Stimulated activated CD8-positive, alpha-beta memory T cell treated with anti-CD3 and anti-CD28 coated beads, Interleukin-12 subunit alpha, Interleukin-12 subunit beta, amount 100 ng/mL, for 1 hour (primary cell): ENCODE data around the gene PRSS53.
"Not testable (repeated sequence)": the region's sequence is repeated elsewhere in the genome, so short reads cannot be mapped to it uniquely, and the experiment has no call there.

Source experiments
- DNase-seq: peaks from one replicate; pipeline ENCODE4 v3.0.0-alpha.2; 2020; ENCODE audit warnings: low read depth

PRSS53 gene

DNA sequence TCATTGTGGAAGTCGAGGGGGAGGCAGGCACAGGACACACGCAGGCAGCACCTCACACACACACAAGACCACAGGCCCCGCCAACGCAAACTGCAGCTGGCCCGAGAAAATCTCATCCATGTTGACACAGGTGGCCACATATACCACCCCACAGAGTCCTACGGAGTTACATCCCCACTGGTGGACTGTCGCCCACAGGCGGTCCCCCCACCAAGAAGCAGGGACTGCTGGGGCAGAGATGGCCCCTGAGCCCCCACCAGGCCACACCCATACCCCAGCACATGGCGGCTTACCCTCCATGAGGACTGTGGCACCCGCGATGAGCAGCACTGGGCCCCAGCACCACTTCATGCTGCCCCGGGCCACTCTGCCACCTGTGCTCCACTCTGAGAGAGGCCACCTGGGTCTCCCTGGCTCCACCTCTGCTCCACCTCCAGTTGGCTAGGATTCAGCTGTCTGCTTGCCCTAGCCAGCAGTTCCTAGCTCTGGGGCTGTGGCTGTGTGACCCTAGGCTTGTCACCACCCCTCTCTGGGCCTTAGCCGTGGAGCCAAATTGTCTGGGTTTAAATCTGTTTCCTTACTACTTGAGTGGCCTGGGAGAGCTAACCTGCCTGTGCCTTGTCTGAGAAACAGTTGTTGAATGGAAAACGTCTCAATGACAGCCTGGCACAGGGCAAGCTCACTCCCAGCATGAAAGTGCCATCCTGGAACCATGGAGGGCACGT lies at the start of gene PRSS53:
Gene PRSS53, minus strand, starts transcription at position 485 of the 725 bp plus-strand sequence. Its CDS starts 134 bp downstream, at position 351.
- DNase-seq = no peak

GRCh38 chr16:31136822-31137499 lies 48.2 kb upstream of the PRSS53 start:
- DNase-seq = not testable (repeated sequence)

DNA sequence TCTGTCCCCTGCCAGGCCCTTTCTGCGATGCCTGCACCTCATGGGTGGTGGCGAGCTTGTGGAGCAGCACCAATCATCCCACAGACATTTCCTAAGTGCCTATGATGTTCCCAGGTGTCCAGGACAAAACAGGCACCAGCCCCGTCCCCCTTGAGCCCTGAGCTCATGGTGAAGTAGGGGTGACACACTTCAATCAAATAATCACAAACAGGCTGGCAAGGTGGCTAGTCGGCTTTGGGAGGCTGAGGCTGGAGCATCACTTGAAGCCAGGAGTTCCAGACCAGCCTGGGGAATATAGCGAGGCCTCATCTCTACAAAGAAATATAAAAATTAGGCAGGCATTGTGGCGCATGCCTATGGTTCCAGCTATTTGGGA lies 47.5 kb upstream of the PRSS53 start:
- DNase-seq = no peak

GRCh38 chr16:31135535-31136286 lies 47.0 kb upstream of the PRSS53 start, which contains the start of gene PRSS8:
Gene PRSS8, minus strand, starts transcription at chr16:31135727. Its CDS starts 229 bp downstream, at chr16:31135498.
- DNase-seq = no peak

DNA sequence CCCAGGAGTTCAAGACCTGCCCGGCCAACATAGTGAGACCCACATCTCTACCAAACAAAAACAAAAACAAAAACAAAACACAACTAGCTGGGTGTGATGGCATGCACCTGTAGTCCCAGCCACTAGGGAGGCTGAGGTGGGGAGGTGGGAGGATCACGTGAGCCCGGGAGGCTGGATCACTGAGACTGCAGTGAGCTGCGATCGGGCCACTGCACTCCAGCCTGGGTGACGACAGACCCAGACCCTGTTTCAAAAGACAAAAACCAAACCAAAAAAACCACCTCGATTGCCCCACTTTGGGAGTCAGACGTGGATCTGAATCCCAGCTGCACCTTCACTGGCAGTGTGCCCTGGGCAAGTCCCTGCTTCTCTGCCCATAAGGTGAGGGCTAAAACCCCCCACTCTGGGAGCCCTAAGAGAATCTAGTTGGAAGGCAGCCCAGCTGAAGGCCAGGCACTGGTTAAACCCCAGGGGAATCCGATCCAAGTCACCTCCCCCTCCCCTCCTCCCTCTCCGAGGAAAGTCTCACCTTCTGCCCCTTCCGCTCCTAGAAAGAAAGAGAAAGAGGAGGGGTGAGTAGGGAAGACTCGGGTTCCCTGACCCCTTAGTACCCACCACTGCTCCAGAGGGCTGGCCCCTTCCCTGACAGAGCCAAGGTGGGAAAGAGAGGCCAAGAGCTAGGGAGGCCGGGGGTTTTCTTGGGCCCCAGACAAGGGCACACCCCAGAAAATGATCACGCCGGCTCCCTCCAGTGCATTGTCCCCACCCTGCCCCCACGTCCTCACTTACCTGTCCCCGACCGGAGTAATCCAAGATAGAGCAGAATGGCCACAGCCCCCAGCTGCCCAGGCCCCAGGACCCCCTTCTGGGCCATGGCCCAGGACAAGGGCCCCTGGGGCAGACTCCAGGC lies 46.1 kb upstream of the PRSS53 start:
- no peak for DNase-seq

DNA sequence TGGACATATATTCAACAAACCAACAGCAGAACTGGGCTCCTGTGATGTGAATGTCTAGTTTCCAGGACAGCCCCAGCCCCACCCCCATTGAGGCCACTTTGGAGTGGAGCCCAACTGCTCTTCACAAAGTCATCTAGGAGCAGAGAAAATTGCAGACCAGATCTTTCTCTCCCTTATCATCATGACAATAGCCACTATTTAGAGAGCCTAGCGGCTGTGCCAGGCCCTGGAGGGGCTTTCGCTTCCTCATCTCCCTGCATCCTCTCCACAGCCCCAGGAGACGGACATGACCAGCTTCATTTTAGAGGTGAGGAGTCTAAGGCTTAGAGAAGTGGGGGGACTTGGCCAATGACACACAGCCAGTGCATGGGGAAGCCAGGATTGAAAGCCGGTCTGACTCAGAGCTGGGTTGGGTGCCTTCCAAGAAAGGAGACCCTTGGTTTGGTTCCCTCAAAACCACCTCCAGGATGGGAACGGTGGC lies 45.4 kb upstream of the PRSS53 start:
- DNase-seq = no peak

- DNase-seq = no peak
Measured at GRCh38 chr16:31133046-31133501, 44.3 kb upstream of the PRSS53 start.

DNA sequence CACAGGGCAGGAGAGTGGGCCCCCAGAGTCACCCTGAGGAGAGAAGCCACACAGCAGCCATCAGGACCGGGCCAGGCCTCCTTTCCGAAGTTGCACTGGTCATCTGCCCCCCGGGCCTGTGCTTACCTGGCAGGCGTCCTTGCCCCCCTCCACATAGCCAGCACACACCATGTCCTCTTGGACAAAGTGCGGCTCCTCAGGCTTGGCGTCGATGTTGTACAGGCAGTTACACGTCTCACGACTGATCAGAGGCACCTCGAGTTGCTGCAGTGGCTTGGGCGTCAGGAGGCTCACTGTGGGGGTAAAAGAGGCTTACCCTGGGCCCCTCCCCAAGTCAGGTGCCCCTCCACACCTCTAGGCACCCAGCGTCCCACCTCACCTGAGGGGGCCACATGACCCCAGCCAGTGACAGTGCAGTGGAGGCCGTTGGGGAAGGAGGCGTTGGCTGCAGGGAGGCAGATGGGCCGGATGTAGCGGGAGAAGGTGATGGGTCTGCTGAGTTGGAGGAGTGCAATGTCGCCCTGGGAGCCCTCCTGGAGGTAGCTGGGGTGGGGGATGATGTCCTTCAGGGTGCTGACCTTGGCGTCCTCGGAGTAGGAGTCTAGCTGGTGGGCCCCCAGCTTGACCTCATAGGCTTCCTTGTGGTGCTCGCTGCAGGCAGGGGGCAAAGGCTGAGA lies 43.7 kb upstream of the PRSS53 start:
- DNase-seq = no peak

DNA sequence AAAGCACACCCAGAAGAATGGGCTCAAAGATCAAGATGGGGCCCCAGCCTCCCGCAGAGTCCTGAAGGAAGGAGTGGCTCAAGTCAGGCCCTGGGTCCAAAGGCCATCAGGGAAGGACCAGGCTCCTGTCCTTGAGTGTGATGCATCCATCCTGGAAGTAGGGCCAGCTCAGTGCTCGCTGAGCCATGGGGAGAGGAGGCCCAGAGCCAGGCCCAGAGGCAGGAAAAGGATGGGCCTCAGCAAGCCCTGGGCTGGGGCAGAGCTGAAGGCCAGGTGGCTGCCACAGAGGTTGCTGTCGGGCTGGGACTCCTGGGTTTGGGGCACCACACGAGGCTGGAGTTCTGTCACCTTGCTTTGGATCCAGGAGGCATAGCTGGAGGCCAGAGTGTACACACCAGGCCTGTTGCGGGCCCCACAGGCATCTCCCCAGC lies 43.1 kb upstream of the PRSS53 start:
- no peak for DNase-seq

- no peak for DNase-seq
Measured at GRCh38 chr16:31131416-31131815, 42.7 kb upstream of the PRSS53 start.

DNA sequence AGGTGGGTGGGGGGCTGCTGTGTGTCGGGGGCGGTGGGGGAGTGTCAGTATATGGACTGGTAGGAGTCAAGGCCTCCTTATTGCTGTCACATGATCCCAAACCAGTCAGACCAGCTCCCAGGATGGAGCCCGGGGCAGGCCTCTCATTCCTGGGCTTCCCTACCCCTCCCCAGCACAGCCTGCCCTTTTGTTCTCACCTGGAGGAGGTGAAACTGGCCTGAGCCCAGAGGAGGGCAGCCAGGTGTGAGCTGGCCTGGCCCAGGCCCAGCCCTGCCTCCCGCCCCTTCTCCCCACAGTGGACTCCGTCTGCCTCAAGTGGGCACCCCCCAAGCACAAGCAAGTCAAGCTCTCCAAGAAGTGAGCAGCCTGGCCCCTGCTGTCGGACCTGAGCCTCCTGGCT lies 42.2 kb upstream of the PRSS53 start:
- DNase-seq = no peak

DNA sequence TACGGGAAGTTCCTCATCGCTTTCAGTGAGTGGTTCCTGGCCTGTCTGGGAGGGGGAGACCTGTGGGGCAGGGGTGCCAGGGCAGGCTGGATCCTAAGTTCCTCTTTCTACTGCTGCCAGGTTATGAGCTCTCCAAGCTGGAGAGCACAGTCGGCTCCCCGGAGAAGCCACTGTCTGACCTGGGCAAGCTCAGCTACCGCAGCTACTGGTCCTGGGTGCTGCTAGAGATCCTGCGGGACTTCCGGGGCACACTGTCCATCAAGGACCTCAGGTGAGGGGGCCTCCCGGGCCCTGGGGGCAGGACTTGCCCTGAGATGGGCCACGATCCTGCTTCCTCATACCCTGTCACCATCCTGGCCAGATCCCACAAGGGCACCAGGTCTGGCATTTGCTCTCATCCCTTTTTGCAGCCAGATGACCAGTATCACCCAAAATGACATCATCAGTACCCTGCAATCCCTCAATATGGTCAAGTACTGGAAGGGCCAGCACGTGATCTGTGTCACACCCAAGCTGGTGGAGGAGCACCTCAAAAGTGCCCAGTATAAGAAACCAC lies 41.7 kb upstream of the PRSS53 start:
- no peak for DNase-seq

DNA sequence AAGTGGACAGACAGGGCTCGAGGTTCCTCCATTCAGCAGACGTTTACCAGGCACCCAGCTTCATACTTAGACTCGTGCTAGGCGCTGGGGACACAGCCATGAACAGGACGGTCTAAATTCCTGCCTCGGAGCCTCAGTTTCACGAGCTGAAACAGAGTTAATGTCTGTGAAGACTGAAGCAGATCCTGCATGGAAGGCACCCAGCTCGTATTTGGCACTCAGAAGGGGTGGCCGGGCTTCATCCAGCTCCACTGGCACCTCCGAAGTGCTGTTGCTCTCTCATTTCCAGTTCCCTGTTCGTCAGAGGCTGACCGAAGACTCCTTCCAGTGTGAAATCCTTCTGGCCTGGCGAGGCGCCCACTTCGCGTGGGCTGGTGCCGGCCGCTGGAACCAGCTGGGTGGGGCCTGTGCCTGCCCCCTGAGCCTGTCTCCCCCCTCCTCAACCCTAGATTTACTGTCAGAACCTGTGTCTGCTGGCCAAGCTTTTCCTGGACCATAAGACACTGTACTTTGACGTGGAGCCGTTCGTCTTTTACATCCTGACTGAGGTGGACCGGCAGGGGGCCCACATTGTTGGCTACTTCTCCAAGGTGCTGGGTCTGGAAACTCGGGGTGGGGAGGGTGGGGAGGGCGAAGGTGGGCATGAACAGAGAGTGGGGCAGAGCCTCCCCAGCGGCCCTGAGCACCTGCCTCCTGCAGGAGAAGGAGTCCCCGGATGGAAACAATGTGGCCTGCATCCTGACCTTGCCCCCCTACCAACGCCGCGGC lies 41.0 kb upstream of the PRSS53 start:
- no peak for DNase-seq

DNA sequence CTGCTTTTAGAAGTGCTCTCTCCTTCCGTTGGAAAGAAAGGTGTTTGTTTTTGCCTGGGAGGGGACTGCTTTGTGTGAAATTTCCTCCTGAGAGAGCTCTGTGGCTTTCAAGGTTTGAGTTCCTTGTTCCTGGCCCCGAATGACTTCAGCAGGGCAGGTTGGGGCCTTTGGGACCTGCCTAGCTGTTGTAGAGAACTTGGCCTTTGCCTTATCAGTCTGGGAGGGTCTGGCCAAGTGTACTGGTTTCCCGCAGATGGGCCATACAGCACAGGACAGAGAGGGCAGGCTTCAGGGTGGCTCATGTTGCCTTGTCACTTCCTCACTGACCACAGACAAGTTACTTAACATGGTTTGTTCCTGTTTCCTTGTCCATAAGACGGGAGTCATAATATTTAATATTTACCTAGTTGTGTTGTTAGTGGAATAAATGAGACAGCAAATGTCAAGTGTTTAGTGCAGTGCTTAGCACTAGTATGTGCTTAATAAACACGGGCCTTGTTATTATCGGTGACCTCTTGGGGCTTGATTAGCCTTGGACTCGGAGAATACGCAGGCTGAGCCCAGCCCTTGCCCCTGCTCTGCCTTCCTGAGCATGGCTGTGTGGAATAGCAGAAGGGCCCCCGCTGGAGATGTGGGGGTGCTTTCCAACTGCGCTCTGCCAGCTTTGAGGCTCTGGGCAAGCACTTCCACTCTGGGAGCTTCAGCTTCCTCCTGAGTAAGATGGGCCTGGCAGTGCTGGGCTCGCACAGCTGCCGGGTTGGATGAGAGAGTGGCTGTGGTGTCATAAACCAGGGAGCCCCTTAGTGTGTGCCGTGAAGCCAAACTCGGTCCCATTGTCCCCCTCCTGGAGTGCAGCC lies 40.2 kb upstream of the PRSS53 start:
- no peak for DNase-seq

GRCh38 chr16:31127182-31127581 lies 38.4 kb upstream of the PRSS53 start:
- no peak for DNase-seq

- DNase-seq = no peak
Measured at GRCh38 chr16:31125844-31126243, 37.1 kb upstream of the PRSS53 start.

DNA sequence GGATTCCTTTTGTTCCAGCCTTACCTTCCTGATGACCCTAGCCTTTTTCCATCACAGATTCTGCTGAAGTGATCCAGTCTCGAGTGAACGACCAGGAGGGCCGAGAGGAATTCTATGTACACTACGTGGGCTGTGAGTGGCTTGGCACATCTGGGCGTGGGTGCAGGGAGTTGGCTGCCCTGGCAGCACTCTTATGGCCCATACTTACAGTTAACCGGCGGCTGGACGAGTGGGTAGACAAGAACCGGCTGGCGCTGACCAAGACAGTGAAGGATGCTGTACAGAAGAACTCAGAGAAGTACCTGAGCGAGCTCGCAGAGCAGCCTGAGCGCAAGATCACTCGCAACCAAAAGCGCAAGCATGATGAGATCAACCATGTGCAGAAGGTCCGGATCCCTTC lies 31.4 kb upstream of the PRSS53 start:
- no peak for DNase-seq

DNA sequence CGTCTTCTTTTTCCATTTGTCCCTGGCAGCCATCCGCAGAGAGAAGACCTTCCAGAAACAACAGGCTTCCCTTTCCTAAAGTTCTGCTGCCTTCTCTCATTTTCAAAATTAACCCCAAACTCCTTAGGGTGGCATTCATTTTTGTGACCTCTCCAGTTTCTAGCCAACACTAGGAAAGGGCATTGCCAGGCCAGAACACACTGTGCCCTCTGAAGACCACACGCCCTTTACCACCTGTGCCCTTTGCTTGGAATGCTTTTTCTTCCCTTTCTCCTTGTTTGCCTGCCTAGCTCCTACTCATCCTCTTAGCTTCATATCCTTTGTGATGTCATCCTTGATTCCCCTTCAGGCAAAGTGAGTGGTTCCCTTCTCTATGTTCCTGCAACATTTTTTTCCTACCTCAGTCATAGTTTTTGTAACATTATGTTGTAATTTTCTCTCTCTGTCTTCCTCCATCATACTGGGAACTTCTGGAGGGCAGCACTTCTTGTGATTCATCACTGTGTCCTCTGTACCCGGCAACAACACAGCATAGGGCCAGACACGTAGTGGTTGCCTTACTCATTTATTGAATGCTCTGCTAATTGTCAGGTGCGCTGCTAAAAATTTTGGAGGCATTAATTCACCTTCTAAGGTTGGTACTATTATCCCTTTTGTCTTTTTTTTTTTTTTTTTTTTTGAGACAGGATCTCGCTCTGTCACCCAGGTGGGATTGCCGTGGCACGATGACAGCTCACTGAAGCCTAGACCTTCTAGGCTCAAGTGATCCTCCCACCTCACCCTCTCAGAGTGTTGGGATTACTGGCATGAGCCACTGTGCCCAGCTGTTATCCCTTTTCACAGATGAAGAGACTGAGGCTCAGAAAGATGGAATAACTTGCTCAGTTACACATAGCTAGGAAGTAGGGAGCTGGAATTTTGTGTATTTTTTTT lies 29.7 kb upstream of the PRSS53 start:
- DNase-seq = no peak
